DMS53 treated with DMSO at 0.1 percent for 48 hours (cell line): ENCODE data around the gene SLC38A8.

ENCODE experiments used
- DNase-seq: peaks from one replicate; lab custom pipeline; 2025; ENCODE audit not compliant: unreplicated experiment; lab: John Stamatoyannopoulos, UW

The SLC38A8 gene

GRCh38 chr16:84068783-84069462 lies 26.3 kb upstream of the SLC38A8 start:
- no peak for DNase-seq

GRCh38 chr16:84068041-84068440 lies 25.4 kb upstream of the SLC38A8 start:
- no peak for DNase-seq

- no peak for DNase-seq
Observed at GRCh38 chr16:84067640-84068039, 25.0 kb upstream of the SLC38A8 start.

GRCh38 chr16:84065536-84066132 lies 23.0 kb upstream of the SLC38A8 start:
- peak; percentile 9 for DNase-seq

- no peak for DNase-seq
Observed at GRCh38 chr16:84063980-84064379, 21.4 kb upstream of the SLC38A8 start.

- DNase-seq, result peak; percentile 50
Observed at GRCh38 chr16:84062734-84063640, 20.4 kb upstream of the SLC38A8 start.

- DNase-seq, result no peak
Observed at GRCh38 chr16:84061236-84061819, 18.7 kb upstream of the SLC38A8 start.

- DNase-seq, result no peak
Observed at GRCh38 chr16:84059946-84060901, 17.6 kb upstream of the SLC38A8 start.

GRCh38 chr16:84059111-84059510 lies 16.5 kb upstream of the SLC38A8 start:
- no peak for DNase-seq

- no peak for DNase-seq
Observed at GRCh38 chr16:84058664-84059063, 16.1 kb upstream of the SLC38A8 start.

- no peak for DNase-seq
Observed at GRCh38 chr16:84058211-84058610, 15.6 kb upstream of the SLC38A8 start.

GRCh38 chr16:84056933-84057332 lies 14.3 kb upstream of the SLC38A8 start:
- DNase-seq, result no peak

- no peak for DNase-seq
Observed at GRCh38 chr16:84055801-84056634, 13.4 kb upstream of the SLC38A8 start.

- no peak for DNase-seq
Observed at GRCh38 chr16:84055366-84055765, 12.8 kb upstream of the SLC38A8 start.

- no peak for DNase-seq
Observed at GRCh38 chr16:84054916-84055315, 12.3 kb upstream of the SLC38A8 start.

GRCh38 chr16:84054271-84054670 lies 11.7 kb upstream of the SLC38A8 start:
- DNase-seq, result no peak

- no peak for DNase-seq
Observed at GRCh38 chr16:84053237-84053636, 10.6 kb upstream of the SLC38A8 start.

- DNase-seq, result no peak
Observed at GRCh38 chr16:84052071-84052622, 9.6 kb upstream of the SLC38A8 start.

GRCh38 chr16:84050316-84050715 lies 7.7 kb upstream of the SLC38A8 start:
- no peak for DNase-seq
